WTC11 (cell line): Measurements from ENCODE around the gene CDK17. TPM values are rescaled to one million over a fixed set of nuclear protein-coding genes. Genes with fewer than 3 reads are reported as not detected.
"Not testable (repeated sequence)": the region's sequence is repeated elsewhere in the genome, so short reads cannot be mapped to it uniquely, and the experiment has no call there.

Source experiments
- ATAC-seq: fragments of 200-7000 bp; cut with Tn5 transposase; 2 replicates; pipeline ENCODE4 v1.10.0; 2021; ENCODE audit warnings: mild to moderate bottlenecking, moderate library complexity
- CTCF ChIA-PET: fragments of 300-600 bp; sonication (Branson Sonifier 250); formaldehyde crosslinking; loops from one replicate; lab custom pipeline; 2021; ENCODE audit warnings: antibody characterized with exemption; lab: Charles Lee
- POLR2A ChIA-PET: fragments of 350-600 bp; sonication (Branson Sonifier 250); formaldehyde crosslinking; loops from one replicate; lab custom pipeline; 2021; ENCODE audit warnings: antibody characterized with exemption; lab: Charles Lee
- DNase-seq: peaks from one replicate; pipeline ENCODE4 v3.0.0; 2021; ENCODE audit warnings: low spot score
- H3K27ac Mint-ChIP-seq: 2 replicates; pipeline ENCODE4 v1.8.0; 2021; ENCODE audit warnings: mixed read lengths
- H3K27me3 Mint-ChIP-seq: 2 replicates; pipeline ENCODE4 v1.8.0; 2021; ENCODE audit warnings: low read depth, mild to moderate bottlenecking, moderate library complexity, mixed read lengths
- H3K36me3 Mint-ChIP-seq: 2 replicates; pipeline ENCODE4 v1.8.0; 2021; ENCODE audit warnings: mixed read lengths
- H3K4me1 Mint-ChIP-seq: 2 replicates; pipeline ENCODE4 v1.8.0; 2022; ENCODE audit warnings: mixed read lengths
- H3K4me3 Mint-ChIP-seq: 2 replicates; pipeline ENCODE4 v1.8.0; 2021; ENCODE audit warnings: mild to moderate bottlenecking, moderate library complexity, mixed read lengths
- H3K9me3 Mint-ChIP-seq: 2 replicates; pipeline ENCODE4 v1.8.0; 2021; ENCODE audit warnings: mixed read lengths
- ELF4 ChIP-seq: sonication (generic); formaldehyde crosslinking; IDR thresholded peaks from 2 replicates; pipeline ENCODE4 v1.8.1; 2022; ENCODE audit warnings: low read depth, mild to moderate bottlenecking, moderate library complexity, missing genetic modification reagents
- GABPB1 ChIP-seq: sonication (generic); formaldehyde crosslinking; IDR thresholded peaks from 2 replicates; pipeline ENCODE4 v1.8.1; 2023; ENCODE audit warnings: mild to moderate bottlenecking, missing genetic modification reagents
- GTF2I ChIP-seq: fragments of 250-450 bp; sonication (Bioruptor Pico); conservative IDR thresholded peaks from 2 replicates; pipeline ENCODE4 v1.4.0; 2021; ENCODE audit warnings: mild to moderate bottlenecking
- MXD4 ChIP-seq: fragments of 250-450 bp; sonication (Bioruptor Pico); IDR thresholded peaks from 2 replicates; pipeline ENCODE4 v1.8.0; 2021; ENCODE audit warnings: mild to moderate bottlenecking, moderate library complexity, borderline replicate concordance
- NFYB ChIP-seq: sonication (generic); formaldehyde crosslinking; conservative IDR thresholded peaks from 2 replicates; pipeline ENCODE4 v1.8.0; 2022; ENCODE audit warnings: low read depth, missing genetic modification reagents
- OVOL2 ChIP-seq: fragments of 250-450 bp; sonication (Bioruptor Pico); IDR thresholded peaks from 2 replicates; pipeline ENCODE4 v1.9.0; 2021; ENCODE audit warnings: mild to moderate bottlenecking, borderline replicate concordance
- TCF7 ChIP-seq: sonication (generic); formaldehyde crosslinking; IDR thresholded peaks from 2 replicates; pipeline ENCODE4 v1.8.0; 2022; ENCODE audit warnings: mild to moderate bottlenecking, low read depth, missing genetic modification reagents, moderate library complexity
- TEAD4 ChIP-seq: sonication (generic); formaldehyde crosslinking; IDR thresholded peaks from 2 replicates; pipeline ENCODE4 v1.8.0; 2022; ENCODE audit warnings: mild to moderate bottlenecking, missing genetic modification reagents
- TP53 ChIP-seq: sonication (generic); formaldehyde crosslinking; IDR thresholded peaks from 2 replicates; pipeline ENCODE4 v1.8.1; 2023; ENCODE audit warnings: mild to moderate bottlenecking, missing genetic modification reagents
- ZBTB21 ChIP-seq: sonication (generic); formaldehyde crosslinking; IDR thresholded peaks from 2 replicates; pipeline ENCODE4 v1.8.1; 2023; ENCODE audit warnings: mild to moderate bottlenecking, missing genetic modification reagents, borderline replicate concordance
- ZNF263 ChIP-seq: sonication (generic); formaldehyde crosslinking; IDR thresholded peaks from 2 replicates; pipeline ENCODE4 v1.8.1; 2022; ENCODE audit warnings: low read depth, mild to moderate bottlenecking, moderate library complexity, missing genetic modification reagents
- ZNF396 ChIP-seq: fragments of 250-450 bp; sonication (Bioruptor Pico); IDR thresholded peaks from 2 replicates; pipeline ENCODE4 v1.8.0; 2021; ENCODE audit warnings: mild to moderate bottlenecking, moderate library complexity, borderline replicate concordance
- ZNF423 ChIP-seq: fragments of 250-450 bp; sonication (Bioruptor Pico); IDR thresholded peaks from 2 replicates; pipeline ENCODE4 v2.1.2; 2022; ENCODE audit warnings: mild to moderate bottlenecking, moderate library complexity
- total RNA-seq: library from RNA; stranded (reverse); gene quantifications from 3 replicates; pipeline ENCODE4 v1.2.3, GENCODE V29; 2021
- TF ChIP-seq, protein P1 (sequence below): sonication (generic); formaldehyde crosslinking; IDR thresholded peaks from 2 replicates; pipeline ENCODE4 v1.8.1; 2022; ENCODE audit warnings: low read depth, missing genetic modification reagents, borderline replicate concordance
- TF ChIP-seq, protein P2 (sequence below): fragments of 250-450 bp; sonication (Bioruptor Pico); IDR thresholded peaks from 2 replicates; pipeline ENCODE4 v1.9.0; 2021; ENCODE audit warnings: mild to moderate bottlenecking
- TF ChIP-seq, protein P3 (sequence below): sonication (generic); formaldehyde crosslinking; IDR thresholded peaks from 2 replicates; pipeline ENCODE4 v1.8.1; 2023; ENCODE audit warnings: mild to moderate bottlenecking, missing genetic modification reagents, moderate library complexity
- TF ChIP-seq, protein P4 (sequence below): sonication (generic); formaldehyde crosslinking; IDR thresholded peaks from 2 replicates; pipeline ENCODE4 v1.8.0; 2023; ENCODE audit warnings: missing genetic modification reagents
- TF ChIP-seq, protein P5 (sequence below): sonication (generic); formaldehyde crosslinking; IDR thresholded peaks from 2 replicates; pipeline ENCODE4 v1.8.1; 2022; ENCODE audit warnings: missing genetic modification reagents, borderline replicate concordance
- TF ChIP-seq, protein P6 (sequence below): sonication (generic); formaldehyde crosslinking; conservative IDR thresholded peaks from 2 replicates; pipeline ENCODE4 v1.8.1; 2022; ENCODE audit warnings: mild to moderate bottlenecking, missing genetic modification reagents
- TF ChIP-seq, protein P7 (sequence below): sonication (generic); formaldehyde crosslinking; IDR thresholded peaks from 2 replicates; pipeline ENCODE4 v1.8.1; 2023; ENCODE audit warnings: mild to moderate bottlenecking, missing genetic modification reagents, borderline replicate concordance

CDK17 gene
- total RNA-seq, 1 experiment from 2014 or later, result 20.0 TPM

DNA sequence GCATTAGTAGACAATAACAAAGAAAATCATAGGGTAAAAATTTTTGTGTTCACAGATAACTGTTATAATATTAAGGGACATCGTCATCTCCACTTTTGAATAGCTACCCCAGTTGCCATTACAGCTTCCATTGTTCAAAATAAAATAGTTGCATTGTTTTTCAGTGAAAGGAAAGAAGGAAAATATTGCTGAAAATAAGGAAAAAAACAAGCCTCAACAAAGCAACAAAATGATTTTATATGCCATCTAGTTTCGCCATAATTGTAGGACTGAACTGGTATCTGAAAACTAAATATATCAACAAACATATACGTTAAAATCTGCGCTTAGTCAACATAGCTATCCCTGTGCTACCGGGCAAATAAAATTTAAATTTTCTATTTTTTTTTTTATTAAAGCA, 3.3 kb downstream of the CDK17 start (continued):
- TF ChIP-seq ZNF396 (CRISPR knock-in tag) (no peak), GABPB1 (CRISPR knock-in tag) (no peak), OVOL2 (CRISPR knock-in tag) (no peak)

DNA sequence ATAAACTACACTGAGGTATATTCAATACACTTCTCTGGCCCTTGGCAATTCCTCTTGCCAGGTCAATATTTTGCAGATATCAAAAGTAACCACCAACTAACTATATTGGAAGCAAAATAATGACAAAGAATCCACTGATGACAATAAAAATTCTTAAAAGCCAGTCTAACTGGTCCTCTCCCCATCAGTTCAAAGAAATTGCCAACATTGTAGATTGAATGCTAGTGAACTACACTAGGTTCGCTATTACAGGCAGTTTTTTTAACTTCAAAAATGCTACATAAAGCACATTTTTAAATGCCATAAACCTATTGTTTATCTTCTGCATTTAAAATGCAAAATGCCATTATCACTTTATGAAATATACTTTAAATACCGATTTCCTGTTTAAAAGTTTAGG, 4.0 kb downstream of the CDK17 start:
- DNase-seq, result no peak
- no peaks in the 10 kb centered on the region for H3K27me3 Mint-ChIP-seq
- H3K36me3 Mint-ChIP-seq, result no peaks in the 10 kb centered on the region
- H3K4me1 Mint-ChIP-seq, result peaks cover 43% of the 10 kb centered on the region
- no peak overlapping the region for H3K27ac Mint-ChIP-seq
- H3K4me3 Mint-ChIP-seq, result no peak overlapping the region
- TF ChIP-seq, protein P1, sequence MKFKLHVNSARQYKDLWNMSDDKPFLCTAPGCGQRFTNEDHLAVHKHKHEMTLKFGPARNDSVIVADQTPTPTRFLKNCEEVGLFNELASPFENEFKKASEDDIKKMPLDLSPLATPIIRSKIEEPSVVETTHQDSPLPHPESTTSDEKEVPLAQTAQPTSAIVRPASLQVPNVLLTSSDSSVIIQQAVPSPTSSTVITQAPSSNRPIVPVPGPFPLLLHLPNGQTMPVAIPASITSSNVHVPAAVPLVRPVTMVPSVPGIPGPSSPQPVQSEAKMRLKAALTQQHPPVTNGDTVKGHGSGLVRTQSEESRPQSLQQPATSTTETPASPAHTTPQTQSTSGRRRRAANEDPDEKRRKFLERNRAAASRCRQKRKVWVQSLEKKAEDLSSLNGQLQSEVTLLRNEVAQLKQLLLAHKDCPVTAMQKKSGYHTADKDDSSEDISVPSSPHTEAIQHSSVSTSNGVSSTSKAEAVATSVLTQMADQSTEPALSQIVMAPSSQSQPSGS (CRISPR knock-in tag), result no peak
- TF ChIP-seq GTF2I (CRISPR knock-in tag) (no peak), ELF4 (CRISPR knock-in tag) (no peak), MXD4 (CRISPR knock-in tag) (no peak), ZNF423 (CRISPR knock-in tag) (no peak), TP53 (no peak), NFYB (CRISPR knock-in tag) (no peak), TCF7 (CRISPR knock-in tag) (no peak), ZNF263 (CRISPR knock-in tag) (no peak)
- TF ChIP-seq, protein P2, sequence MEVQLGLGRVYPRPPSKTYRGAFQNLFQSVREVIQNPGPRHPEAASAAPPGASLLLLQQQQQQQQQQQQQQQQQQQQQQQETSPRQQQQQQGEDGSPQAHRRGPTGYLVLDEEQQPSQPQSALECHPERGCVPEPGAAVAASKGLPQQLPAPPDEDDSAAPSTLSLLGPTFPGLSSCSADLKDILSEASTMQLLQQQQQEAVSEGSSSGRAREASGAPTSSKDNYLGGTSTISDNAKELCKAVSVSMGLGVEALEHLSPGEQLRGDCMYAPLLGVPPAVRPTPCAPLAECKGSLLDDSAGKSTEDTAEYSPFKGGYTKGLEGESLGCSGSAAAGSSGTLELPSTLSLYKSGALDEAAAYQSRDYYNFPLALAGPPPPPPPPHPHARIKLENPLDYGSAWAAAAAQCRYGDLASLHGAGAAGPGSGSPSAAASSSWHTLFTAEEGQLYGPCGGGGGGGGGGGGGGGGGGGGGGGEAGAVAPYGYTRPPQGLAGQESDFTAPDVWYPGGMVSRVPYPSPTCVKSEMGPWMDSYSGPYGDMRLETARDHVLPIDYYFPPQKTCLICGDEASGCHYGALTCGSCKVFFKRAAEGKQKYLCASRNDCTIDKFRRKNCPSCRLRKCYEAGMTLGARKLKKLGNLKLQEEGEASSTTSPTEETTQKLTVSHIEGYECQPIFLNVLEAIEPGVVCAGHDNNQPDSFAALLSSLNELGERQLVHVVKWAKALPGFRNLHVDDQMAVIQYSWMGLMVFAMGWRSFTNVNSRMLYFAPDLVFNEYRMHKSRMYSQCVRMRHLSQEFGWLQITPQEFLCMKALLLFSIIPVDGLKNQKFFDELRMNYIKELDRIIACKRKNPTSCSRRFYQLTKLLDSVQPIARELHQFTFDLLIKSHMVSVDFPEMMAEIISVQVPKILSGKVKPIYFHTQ (CRISPR knock-in tag), result no peak
- TF ChIP-seq, protein P3, sequence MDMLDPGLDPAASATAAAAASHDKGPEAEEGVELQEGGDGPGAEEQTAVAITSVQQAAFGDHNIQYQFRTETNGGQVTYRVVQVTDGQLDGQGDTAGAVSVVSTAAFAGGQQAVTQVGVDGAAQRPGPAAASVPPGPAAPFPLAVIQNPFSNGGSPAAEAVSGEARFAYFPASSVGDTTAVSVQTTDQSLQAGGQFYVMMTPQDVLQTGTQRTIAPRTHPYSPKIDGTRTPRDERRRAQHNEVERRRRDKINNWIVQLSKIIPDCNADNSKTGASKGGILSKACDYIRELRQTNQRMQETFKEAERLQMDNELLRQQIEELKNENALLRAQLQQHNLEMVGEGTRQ, result no peak
- TF ChIP-seq, protein P4, sequence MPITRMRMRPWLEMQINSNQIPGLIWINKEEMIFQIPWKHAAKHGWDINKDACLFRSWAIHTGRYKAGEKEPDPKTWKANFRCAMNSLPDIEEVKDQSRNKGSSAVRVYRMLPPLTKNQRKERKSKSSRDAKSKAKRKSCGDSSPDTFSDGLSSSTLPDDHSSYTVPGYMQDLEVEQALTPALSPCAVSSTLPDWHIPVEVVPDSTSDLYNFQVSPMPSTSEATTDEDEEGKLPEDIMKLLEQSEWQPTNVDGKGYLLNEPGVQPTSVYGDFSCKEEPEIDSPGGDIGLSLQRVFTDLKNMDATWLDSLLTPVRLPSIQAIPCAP (CRISPR knock-in tag), result no peak
- TF ChIP-seq, protein P5, sequence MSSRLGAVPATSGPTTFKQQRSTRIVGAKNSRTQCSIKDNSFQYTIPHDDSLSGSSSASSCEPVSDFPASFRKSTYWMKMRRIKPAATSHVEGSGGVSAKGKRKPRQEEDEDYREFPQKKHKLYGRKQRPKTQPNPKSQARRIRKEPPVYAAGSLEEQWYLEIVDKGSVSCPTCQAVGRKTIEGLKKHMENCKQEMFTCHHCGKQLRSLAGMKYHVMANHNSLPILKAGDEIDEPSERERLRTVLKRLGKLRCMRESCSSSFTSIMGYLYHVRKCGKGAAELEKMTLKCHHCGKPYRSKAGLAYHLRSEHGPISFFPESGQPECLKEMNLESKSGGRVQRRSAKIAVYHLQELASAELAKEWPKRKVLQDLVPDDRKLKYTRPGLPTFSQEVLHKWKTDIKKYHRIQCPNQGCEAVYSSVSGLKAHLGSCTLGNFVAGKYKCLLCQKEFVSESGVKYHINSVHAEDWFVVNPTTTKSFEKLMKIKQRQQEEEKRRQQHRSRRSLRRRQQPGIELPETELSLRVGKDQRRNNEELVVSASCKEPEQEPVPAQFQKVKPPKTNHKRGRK (CRISPR knock-in tag), result no peak
- TF ChIP-seq, protein P6, sequence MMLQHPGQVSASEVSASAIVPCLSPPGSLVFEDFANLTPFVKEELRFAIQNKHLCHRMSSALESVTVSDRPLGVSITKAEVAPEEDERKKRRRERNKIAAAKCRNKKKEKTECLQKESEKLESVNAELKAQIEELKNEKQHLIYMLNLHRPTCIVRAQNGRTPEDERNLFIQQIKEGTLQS, result no peak
- CTCF ChIA-PET, result no interaction called here
- no peak for ATAC-seq
- no peaks in the 10 kb centered on the region for H3K9me3 Mint-ChIP-seq
- POLR2A ChIA-PET, result no interaction called here

DNA sequence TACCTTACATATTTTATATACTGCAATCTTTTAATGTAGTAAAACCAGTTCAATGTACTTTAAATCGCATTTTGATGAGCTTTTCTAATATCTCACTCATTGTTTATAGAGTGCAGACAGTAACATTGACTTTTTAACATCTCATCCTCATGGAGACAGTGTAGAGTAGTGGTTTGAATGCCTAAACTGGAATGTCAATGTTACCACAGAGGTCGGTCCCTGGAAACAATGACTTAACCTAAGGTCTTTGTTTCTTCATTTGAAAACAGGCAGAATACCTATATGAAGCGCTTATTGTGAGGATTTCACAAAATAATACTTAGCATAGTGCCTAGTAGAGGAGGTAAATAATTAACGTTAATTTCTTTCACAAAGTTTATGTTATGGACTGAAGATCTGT, 5.0 kb downstream of the CDK17 start:
- Mint-ChIP-seq H3K27ac (no peak overlapping the region; the same call in 1 of the 2 replicates), H3K9me3 (no peaks in the 10 kb centered on the region), H3K4me1 (peaks cover 37% of the 10 kb centered on the region), H3K36me3 (no peaks in the 10 kb centered on the region), H3K27me3 (no peaks in the 10 kb centered on the region), H3K4me3 (no peak overlapping the region)
- no peak for ATAC-seq
- TF ChIP-seq GABPB1 (CRISPR knock-in tag) (no peak), TEAD4 (CRISPR knock-in tag) (no peak), ZBTB21 (CRISPR knock-in tag) (no peak)
- TF ChIP-seq, protein P7, sequence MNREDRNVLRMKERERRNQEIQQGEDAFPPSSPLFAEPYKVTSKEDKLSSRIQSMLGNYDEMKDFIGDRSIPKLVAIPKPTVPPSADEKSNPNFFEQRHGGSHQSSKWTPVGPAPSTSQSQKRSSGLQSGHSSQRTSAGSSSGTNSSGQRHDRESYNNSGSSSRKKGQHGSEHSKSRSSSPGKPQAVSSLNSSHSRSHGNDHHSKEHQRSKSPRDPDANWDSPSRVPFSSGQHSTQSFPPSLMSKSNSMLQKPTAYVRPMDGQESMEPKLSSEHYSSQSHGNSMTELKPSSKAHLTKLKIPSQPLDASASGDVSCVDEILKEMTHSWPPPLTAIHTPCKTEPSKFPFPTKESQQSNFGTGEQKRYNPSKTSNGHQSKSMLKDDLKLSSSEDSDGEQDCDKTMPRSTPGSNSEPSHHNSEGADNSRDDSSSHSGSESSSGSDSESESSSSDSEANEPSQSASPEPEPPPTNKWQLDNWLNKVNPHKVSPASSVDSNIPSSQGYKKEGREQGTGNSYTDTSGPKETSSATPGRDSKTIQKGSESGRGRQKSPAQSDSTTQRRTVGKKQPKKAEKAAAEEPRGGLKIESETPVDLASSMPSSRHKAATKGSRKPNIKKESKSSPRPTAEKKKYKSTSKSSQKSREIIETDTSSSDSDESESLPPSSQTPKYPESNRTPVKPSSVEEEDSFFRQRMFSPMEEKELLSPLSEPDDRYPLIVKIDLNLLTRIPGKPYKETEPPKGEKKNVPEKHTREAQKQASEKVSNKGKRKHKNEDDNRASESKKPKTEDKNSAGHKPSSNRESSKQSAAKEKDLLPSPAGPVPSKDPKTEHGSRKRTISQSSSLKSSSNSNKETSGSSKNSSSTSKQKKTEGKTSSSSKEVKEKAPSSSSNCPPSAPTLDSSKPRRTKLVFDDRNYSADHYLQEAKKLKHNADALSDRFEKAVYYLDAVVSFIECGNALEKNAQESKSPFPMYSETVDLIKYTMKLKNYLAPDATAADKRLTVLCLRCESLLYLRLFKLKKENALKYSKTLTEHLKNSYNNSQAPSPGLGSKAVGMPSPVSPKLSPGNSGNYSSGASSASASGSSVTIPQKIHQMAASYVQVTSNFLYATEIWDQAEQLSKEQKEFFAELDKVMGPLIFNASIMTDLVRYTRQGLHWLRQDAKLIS (CRISPR knock-in tag), result no peak
- DNase-seq, result no peak
- ChIA-PET POLR2A (no interaction called here), CTCF (no interaction called here)

DNA sequence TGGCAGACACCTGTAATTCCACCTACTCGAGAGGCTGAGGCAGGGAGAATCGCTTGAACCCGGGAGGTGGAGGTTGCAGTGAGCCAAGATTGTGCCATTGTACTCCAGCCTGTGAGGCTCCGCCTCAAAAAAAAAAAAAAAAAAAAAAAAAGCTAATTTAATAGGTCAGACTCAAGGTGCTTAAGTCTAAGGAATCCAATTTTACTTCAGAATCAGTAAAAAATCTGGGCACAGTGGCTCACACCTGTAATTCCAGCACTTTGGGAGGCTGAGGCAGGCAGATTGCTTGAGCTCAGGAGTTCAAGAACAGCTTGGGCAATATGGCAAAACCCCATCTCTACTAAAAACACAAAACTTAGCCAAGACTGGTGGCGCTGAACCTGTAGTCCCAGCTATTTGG, 7.0 kb downstream of the CDK17 start:
- ATAC-seq, H3K9me3 Mint-ChIP-seq, H3K4me3 Mint-ChIP-seq, DNase-seq, H3K27ac Mint-ChIP-seq, CTCF ChIA-PET, H3K27me3 Mint-ChIP-seq, POLR2A ChIA-PET, H3K36me3 Mint-ChIP-seq: not testable (repeated sequence)
- H3K4me1 Mint-ChIP-seq, result peaks cover 30% of the 10 kb centered on the region
